H9 (cell line): Measurements from ENCODE around the gene CPLANE1. TPM values are rescaled to one million over a fixed set of nuclear protein-coding genes. Genes with fewer than 3 reads are reported as not detected.

Experiments used
- DNase-seq: peaks from one replicate; pipeline ENCODE4 v3.0.0-alpha.2; 2017
- H2AFZ ChIP-seq: one replicate; pipeline ENCODE4 v1.6.1; 2013; ENCODE audit warnings: mild to moderate bottlenecking, low read length, control low read depth, moderate library complexity
- H2AK5ac ChIP-seq: 2 replicates; pipeline ENCODE4 v1.6.1; 2013; ENCODE audit warnings: low read length, control low read depth, mixed read lengths; ENCODE audit not compliant: insufficient read length
- H2BK120ac ChIP-seq: one replicate; pipeline ENCODE4 v1.6.1; 2013; ENCODE audit warnings: low read depth, mild to moderate bottlenecking, low read length, control low read depth, inconsistent platforms; ENCODE audit not compliant: poor library complexity, severe bottlenecking
- H2BK12ac ChIP-seq: 2 replicates; pipeline ENCODE4 v1.6.1; 2013; ENCODE audit warnings: low read length, control low read depth, mixed read lengths, low read depth; ENCODE audit not compliant: insufficient read length
- H2BK15ac ChIP-seq: 2 replicates; pipeline ENCODE4 v1.6.1; 2013; ENCODE audit warnings: low read depth, low read length, control low read depth
- H2BK20ac ChIP-seq: one replicate; pipeline ENCODE4 v1.6.1; 2013; ENCODE audit warnings: low read depth, mild to moderate bottlenecking, low read length, control low read depth, inconsistent platforms; ENCODE audit not compliant: poor library complexity, severe bottlenecking
- H2BK5ac ChIP-seq: 2 replicates; pipeline ENCODE4 v1.6.1; 2013; ENCODE audit warnings: low read length, control low read depth, mixed read lengths; ENCODE audit not compliant: insufficient read length
- H3K14ac ChIP-seq: 2 replicates; pipeline ENCODE4 v1.6.1; 2013; ENCODE audit warnings: low read length, control low read depth; ENCODE audit not compliant: insufficient read depth
- H3K18ac ChIP-seq: 2 replicates; pipeline ENCODE4 v1.6.1; 2013; ENCODE audit warnings: low read depth, mild to moderate bottlenecking, mixed read lengths, low read length, control low read depth; ENCODE audit not compliant: insufficient read length
- H3K23ac ChIP-seq: 2 replicates; pipeline ENCODE4 v1.6.1; 2013; ENCODE audit warnings: low read length, control low read depth, mixed read lengths, low read depth; ENCODE audit not compliant: insufficient read length
- H3K23me2 ChIP-seq: 2 replicates; pipeline ENCODE4 v1.6.1; 2013; ENCODE audit warnings: low read depth, mild to moderate bottlenecking, mixed read lengths, low read length, control low read depth; ENCODE audit not compliant: insufficient read length, poor library complexity, severe bottlenecking
- H3K27ac ChIP-seq: 2 replicates; pipeline ENCODE4 v1.5.1; 2013; ENCODE audit warnings: low read length, control low read depth, mixed read lengths, low read depth; ENCODE audit not compliant: insufficient read length
- H3K27me3 ChIP-seq: 2 replicates; pipeline ENCODE4 v1.6.1; 2013; ENCODE audit warnings: low read length, control low read depth, inconsistent platforms; ENCODE audit not compliant: insufficient read depth
- H3K4ac ChIP-seq: 2 replicates; pipeline ENCODE4 v1.6.1; 2013; ENCODE audit warnings: low read depth, mild to moderate bottlenecking, control low read depth, inconsistent platforms, low read length, moderate library complexity
- H3K4me1 ChIP-seq: 2 replicates; pipeline ENCODE4 v1.6.1; 2013; ENCODE audit warnings: low read length, control low read depth, inconsistent platforms; ENCODE audit not compliant: insufficient read depth
- H3K4me2 ChIP-seq: 2 replicates; pipeline ENCODE4 v1.6.1; 2013; ENCODE audit warnings: low read length, control low read depth, mixed read lengths; ENCODE audit not compliant: insufficient read length, insufficient read depth
- H3K56ac ChIP-seq: 2 replicates; pipeline ENCODE4 v1.6.1; 2013; ENCODE audit warnings: low read depth, mild to moderate bottlenecking, mixed read lengths, low read length, control low read depth; ENCODE audit not compliant: insufficient read length
- H3K79me1 ChIP-seq: 2 replicates; pipeline ENCODE4 v1.6.1; 2013; ENCODE audit warnings: low read depth, mild to moderate bottlenecking, moderate library complexity, low read length, control low read depth, inconsistent platforms; ENCODE audit not compliant: insufficient read depth, poor library complexity, severe bottlenecking
- H3K79me2 ChIP-seq: 2 replicates; pipeline ENCODE4 v1.6.1; 2013; ENCODE audit warnings: low read length, control low read depth, inconsistent platforms; ENCODE audit not compliant: insufficient read depth
- H3K9ac ChIP-seq: 2 replicates; pipeline ENCODE4 v1.6.1; 2013; ENCODE audit warnings: low read length, control low read depth, mixed read lengths; ENCODE audit not compliant: insufficient read length; ENCODE audit errors: extremely low read depth
- H3K9me3 ChIP-seq: one replicate; pipeline ENCODE4 v1.6.1; 2013; ENCODE audit warnings: low read depth, low read length, inconsistent platforms; ENCODE audit not compliant: control insufficient read depth
- H3T11ph ChIP-seq: one replicate; pipeline ENCODE4 v1.6.1; 2013; ENCODE audit warnings: mild to moderate bottlenecking, low read length, control low read depth, inconsistent platforms
- H4K20me1 ChIP-seq: one replicate; pipeline ENCODE4 v1.6.1; 2013; ENCODE audit not compliant: control insufficient read depth, insufficient read length, insufficient read depth
- H4K5ac ChIP-seq: 2 replicates; pipeline ENCODE4 v1.6.1; 2013; ENCODE audit warnings: low read depth, mild to moderate bottlenecking, mixed read lengths, low read length, control low read depth; ENCODE audit not compliant: insufficient read length
- H4K8ac ChIP-seq: replicated peaks from 2 replicates; pipeline ENCODE4 v1.6.1; 2013; ENCODE audit warnings: low read length, control low read depth, mixed read lengths, low read depth; ENCODE audit not compliant: insufficient read length
- H4K91ac ChIP-seq: 2 replicates; pipeline ENCODE4 v1.6.1; 2013; ENCODE audit warnings: low read depth, mild to moderate bottlenecking, moderate library complexity, mixed read lengths, low read length, control low read depth; ENCODE audit not compliant: insufficient read length
- H3K27ac Mint-ChIP-seq, 3 experiments: 2 replicates in 2 of 3; 3 replicates in 1 of 3; pipeline ENCODE4 v1.8.0; 2020 to 2021; ENCODE audit warnings: mixed read lengths in 3 of 3, mild to moderate bottlenecking in 1 of 3, moderate library complexity in 1 of 3
- H3K27me3 Mint-ChIP-seq: 2 replicates; pipeline ENCODE4 v1.8.0; 2021; ENCODE audit warnings: low read depth, mild to moderate bottlenecking, moderate library complexity, mixed read lengths
- H3K36me3 Mint-ChIP-seq, 3 experiments: 2 replicates in 2 of 3; 3 replicates in 1 of 3; pipeline ENCODE4 v1.8.0; 2020 to 2021; ENCODE audit warnings: low read depth in 3 of 3, mixed read lengths in 3 of 3; ENCODE audit not compliant: insufficient read depth in 1 of 3
- H3K4me1 Mint-ChIP-seq, 2 experiments: 2 replicates each; pipeline ENCODE4 v1.8.0; 2020; ENCODE audit warnings: mixed read lengths in 2 of 2
- H3K4me3 Mint-ChIP-seq, 2 experiments: 2 replicates in 1 of 2; 3 replicates in 1 of 2; pipeline ENCODE4 v1.8.0; 2020 to 2021; ENCODE audit warnings: mild to moderate bottlenecking in 2 of 2, mixed read lengths in 2 of 2, moderate library complexity in 1 of 2
- H3K9me3 Mint-ChIP-seq, 2 experiments: 2 replicates in 1 of 2; 3 replicates in 1 of 2; pipeline ENCODE4 v1.8.0; 2020; ENCODE audit warnings: mild to moderate bottlenecking in 2 of 2, mixed read lengths in 2 of 2, moderate library complexity in 1 of 2
- WGBS: extraction: QIAGEN DNeasy Blood & Tissue Kit; methylation state at CpG from one replicate; pipeline ENCODE4 v1.1.7; 2013; ENCODE audit warnings: missing lambda C conversion rate, low lambda C conversion rate, mixed read lengths; ENCODE audit not compliant: insufficient read length; ENCODE audit errors: extremely low coverage; 5-methylcytosine and 5-hydroxymethylcytosine counted together
- total RNA-seq: library from RNA; stranded (reverse); gene quantifications from 2 replicates; pipeline ENCODE4 v1.2.1, GENCODE V29; 2021
- TF ChIP-seq, protein P1 (sequence below): fragments of 200-600 bp; sonication (generic); conservative IDR thresholded peaks from 3 replicates; pipeline ENCODE4 v1.8.0; 2021; ENCODE audit warnings: antibody characterized with exemption, mild to moderate bottlenecking

Gene CPLANE1
- total RNA-seq, 1 experiment from 2014 or later, result 11.6 TPM

DNA sequence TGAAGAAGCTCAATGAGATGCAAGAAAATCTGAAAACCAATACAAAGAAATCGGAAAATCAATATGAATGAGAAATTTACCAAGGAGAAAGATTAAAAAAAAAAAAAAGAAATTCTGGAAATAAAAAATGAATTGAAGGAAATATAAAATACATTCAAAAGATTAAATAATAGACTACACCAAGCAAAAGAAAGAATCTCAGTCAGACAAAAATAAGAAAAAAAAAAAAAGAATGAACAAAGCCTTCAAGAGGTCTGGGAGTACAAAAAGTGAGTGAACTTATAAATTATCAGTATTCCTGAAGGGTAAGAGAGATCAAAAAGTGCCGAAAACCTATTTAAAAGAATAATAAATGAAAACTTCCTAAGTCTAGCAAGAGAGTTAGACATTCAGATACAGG, 14.9 kb downstream of the CPLANE1 start:
- Histone ChIP-seq H3K4me2 (no peak overlapping the region), H4K5ac (no peak overlapping the region), H2AFZ (no peak overlapping the region), H4K20me1 (no peaks in the 10 kb centered on the region), H3K4ac (no peak overlapping the region), H3K14ac (no peak overlapping the region), H3K23ac (no peak overlapping the region), H3K79me2 (no peaks in the 10 kb centered on the region), H3K27me3 (no peaks in the 10 kb centered on the region), H2BK15ac (no peak overlapping the region), H2BK12ac (no peak overlapping the region), H3K18ac (no peak overlapping the region), H2BK20ac (no peak overlapping the region), H3K79me1 (no peaks in the 10 kb centered on the region), H2AK5ac (no peak overlapping the region), H3K27ac (no peak overlapping the region), H3K9ac (no peak overlapping the region), H2BK5ac (no peak overlapping the region), H2BK120ac (no peak overlapping the region), H4K8ac (no peak overlapping the region), H3K9me3 (no peaks in the 10 kb centered on the region), H3T11ph (no peak overlapping the region), H3K56ac (no peak overlapping the region), H3K4me1 (no peaks in the 10 kb centered on the region), H4K91ac (no peak overlapping the region), H3K23me2 (no peaks in the 10 kb centered on the region)
- TF ChIP-seq, protein P1, sequence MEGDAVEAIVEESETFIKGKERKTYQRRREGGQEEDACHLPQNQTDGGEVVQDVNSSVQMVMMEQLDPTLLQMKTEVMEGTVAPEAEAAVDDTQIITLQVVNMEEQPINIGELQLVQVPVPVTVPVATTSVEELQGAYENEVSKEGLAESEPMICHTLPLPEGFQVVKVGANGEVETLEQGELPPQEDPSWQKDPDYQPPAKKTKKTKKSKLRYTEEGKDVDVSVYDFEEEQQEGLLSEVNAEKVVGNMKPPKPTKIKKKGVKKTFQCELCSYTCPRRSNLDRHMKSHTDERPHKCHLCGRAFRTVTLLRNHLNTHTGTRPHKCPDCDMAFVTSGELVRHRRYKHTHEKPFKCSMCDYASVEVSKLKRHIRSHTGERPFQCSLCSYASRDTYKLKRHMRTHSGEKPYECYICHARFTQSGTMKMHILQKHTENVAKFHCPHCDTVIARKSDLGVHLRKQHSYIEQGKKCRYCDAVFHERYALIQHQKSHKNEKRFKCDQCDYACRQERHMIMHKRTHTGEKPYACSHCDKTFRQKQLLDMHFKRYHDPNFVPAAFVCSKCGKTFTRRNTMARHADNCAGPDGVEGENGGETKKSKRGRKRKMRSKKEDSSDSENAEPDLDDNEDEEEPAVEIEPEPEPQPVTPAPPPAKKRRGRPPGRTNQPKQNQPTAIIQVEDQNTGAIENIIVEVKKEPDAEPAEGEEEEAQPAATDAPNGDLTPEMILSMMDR, result no peak
- peaks cover 7 to 17% (median 15%) of the 10 kb centered on the region in 3 experiments; a peak in 5 of 7 replicates for H3K36me3 Mint-ChIP-seq
- DNase-seq, result no peak
- no peak overlapping the region for H3K4me3 Mint-ChIP-seq
- no peaks in the 10 kb centered on the region for H3K4me1 Mint-ChIP-seq
- no peaks in the 10 kb centered on the region for H3K27me3 Mint-ChIP-seq
- WGBS, result no CpG with 5 or more reads among the region's 2 CpGs
- H3K9me3 Mint-ChIP-seq, result no peaks in the 10 kb centered on the region
- H3K27ac Mint-ChIP-seq, result no peak overlapping the region
